Activated T-helper 1 cell treated with anti-CD3 and anti-CD28 coated beads, Interleukin-12 subunit alpha, Interleukin-12 subunit beta, Interleukin-2, Interleukin-4 antibody, amounts not matched to agents 30 ng/mL and 10 ng/mL and 1 ng/mL, durations not matched to agents 14 hours and 24 hours and 36 hours (primary cell): Measurements from ENCODE around the gene MBP. TPM values are rescaled to one million over a fixed set of nuclear protein-coding genes. Genes with fewer than 3 reads are reported as not detected.

Source experiments
- DNase-seq: peaks from one replicate; pipeline ENCODE4 v3.0.0; 2021; ENCODE audit warnings: low spot score
- H3K27ac Mint-ChIP-seq: one replicate; pipeline ENCODE4 v1.8.0; 2021; ENCODE audit warnings: mild to moderate bottlenecking, mixed read lengths
- H3K27me3 Mint-ChIP-seq: one replicate; pipeline ENCODE4 v1.8.0; 2022; ENCODE audit warnings: mild to moderate bottlenecking, moderate library complexity, mixed read lengths; ENCODE audit not compliant: insufficient read depth
- H3K36me3 Mint-ChIP-seq: one replicate; pipeline ENCODE4 v1.8.0; 2021; ENCODE audit warnings: low read depth, mixed read lengths
- H3K4me1 Mint-ChIP-seq: one replicate; pipeline ENCODE4 v1.8.0; 2021; ENCODE audit warnings: low read depth, mixed read lengths
- H3K4me3 Mint-ChIP-seq: one replicate; pipeline ENCODE4 v1.8.0; 2021; ENCODE audit warnings: mild to moderate bottlenecking, moderate library complexity, mixed read lengths
- H3K9me3 Mint-ChIP-seq: one replicate; pipeline ENCODE4 v1.8.0; 2021; ENCODE audit warnings: mixed read lengths
- intact Hi-C: fragments of 100-400 bp; cut with micrococcal nuclease; formaldehyde crosslinking; loops from one replicate; pipeline ENCODE4 v1.15.1; 2024
- total RNA-seq: library from RNA; stranded (reverse); gene quantifications from 2 replicates; pipeline ENCODE4 v1.2.3, GENCODE V29; 2022

The MBP gene
- total RNA-seq, 1 donor from 2014 or later: 63.6 TPM

DNA sequence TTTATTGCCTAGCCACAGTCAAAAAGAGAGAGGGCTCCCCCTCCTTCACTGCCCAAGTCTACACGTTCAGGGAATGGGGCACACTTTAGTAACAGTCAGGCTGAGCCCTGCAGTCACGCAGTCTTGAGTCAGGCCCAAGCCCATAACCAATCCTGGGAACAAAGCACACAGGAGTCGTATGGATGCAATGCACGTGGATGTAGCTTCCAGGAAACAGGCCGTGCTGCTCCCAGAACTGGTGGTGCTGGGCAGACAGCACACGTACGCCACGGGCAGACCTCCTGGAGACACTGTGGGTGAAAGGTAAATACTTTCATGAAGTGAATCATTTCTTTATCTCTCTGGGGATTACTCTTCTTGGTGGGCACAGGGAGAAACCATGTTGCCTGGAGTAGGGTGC, 30.0 kb upstream of the MBP start:
- DNase-seq: no peak
- H3K4me1 Mint-ChIP-seq: peaks cover 5% of the 10 kb centered on the region
- H3K27ac Mint-ChIP-seq: no peak overlapping the region
- intact Hi-C loops: no loop called here
- peaks cover 9% of the 10 kb centered on the region for H3K27me3 Mint-ChIP-seq
- no peaks in the 10 kb centered on the region for H3K9me3 Mint-ChIP-seq
- no peak overlapping the region for H3K4me3 Mint-ChIP-seq
- no peaks in the 10 kb centered on the region for H3K36me3 Mint-ChIP-seq

- peaks cover 9% of the 10 kb centered on the region for H3K27me3 Mint-ChIP-seq
- H3K9me3 Mint-ChIP-seq: no peaks in the 10 kb centered on the region
- no peak overlapping the region for H3K4me3 Mint-ChIP-seq
- no peak overlapping the region for H3K27ac Mint-ChIP-seq
- no peaks in the 10 kb centered on the region for H3K36me3 Mint-ChIP-seq
- DNase-seq: no peak
- intact Hi-C loops: no loop called here
- H3K4me1 Mint-ChIP-seq: peaks cover 5% of the 10 kb centered on the region
Measured at GRCh38 chr18:77161961-77162360, 29.4 kb upstream of the MBP start.

DNA sequence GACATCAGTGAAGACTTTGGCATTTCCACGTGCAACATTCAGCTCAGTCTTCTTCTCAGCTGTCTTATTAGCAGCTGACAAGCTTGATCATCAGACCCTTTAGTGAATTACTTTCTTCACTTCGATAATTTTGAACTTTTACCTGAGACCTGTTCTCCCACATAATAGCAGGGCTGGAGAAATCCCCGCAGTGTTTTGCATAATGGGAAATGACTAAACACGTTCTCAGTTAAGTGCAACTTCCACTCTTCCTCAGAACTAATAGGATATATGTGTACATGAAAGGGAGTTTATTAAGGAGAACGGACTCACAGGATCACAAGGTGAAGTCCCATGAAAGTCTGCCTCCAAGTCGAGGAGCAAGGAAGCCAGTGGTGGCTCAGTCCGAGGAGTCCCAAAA, 28.8 kb upstream of the MBP start:
- H3K4me1 Mint-ChIP-seq: peaks cover 5% of the 10 kb centered on the region
- no peak overlapping the region for H3K27ac Mint-ChIP-seq
- H3K4me3 Mint-ChIP-seq: no peak overlapping the region
- no peak for DNase-seq
- H3K36me3 Mint-ChIP-seq: no peaks in the 10 kb centered on the region
- intact Hi-C loops: no loop called here
- H3K27me3 Mint-ChIP-seq: peaks cover 9% of the 10 kb centered on the region
- H3K9me3 Mint-ChIP-seq: no peaks in the 10 kb centered on the region

- Mint-ChIP-seq H3K4me3 (no peak overlapping the region), H3K27me3 (peaks cover 9% of the 10 kb centered on the region), H3K36me3 (no peaks in the 10 kb centered on the region), H3K27ac (no peak overlapping the region), H3K4me1 (peaks cover 5% of the 10 kb centered on the region), H3K9me3 (no peaks in the 10 kb centered on the region)
- no peak for DNase-seq
- intact Hi-C loops: no loop called here
Measured at GRCh38 chr18:77160515-77160914, 27.9 kb upstream of the MBP start.

GRCh38 chr18:77157312-77157711, 24.7 kb upstream of the MBP start:
- Mint-ChIP-seq H3K27me3 (peaks cover 13% of the 10 kb centered on the region), H3K36me3 (no peaks in the 10 kb centered on the region), H3K4me1 (peaks cover 5% of the 10 kb centered on the region), H3K4me3 (no peak overlapping the region), H3K27ac (no peak overlapping the region), H3K9me3 (no peaks in the 10 kb centered on the region)
- intact Hi-C loops: no loop called here
- DNase-seq: no peak

DNA sequence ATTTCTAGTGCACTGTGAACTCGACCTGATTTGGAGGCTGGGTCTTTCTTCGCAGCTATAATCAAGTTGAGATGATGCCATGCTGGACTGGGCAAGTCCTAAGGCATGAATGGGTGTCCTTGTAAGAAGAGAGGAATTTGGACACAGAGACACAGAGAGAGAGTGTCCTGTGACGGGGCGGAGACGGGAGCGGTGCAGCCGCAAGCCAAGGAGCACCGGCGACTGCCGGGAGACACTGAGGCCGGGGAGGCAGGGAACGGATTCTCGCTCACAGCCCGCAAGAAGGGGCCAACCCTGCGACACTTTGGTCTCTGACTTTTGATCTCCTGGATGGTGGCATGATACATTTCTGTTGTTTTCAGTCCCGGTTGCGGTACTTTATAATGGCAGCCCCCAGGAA, 22.4 kb upstream of the MBP start:
- Mint-ChIP-seq H3K27me3 (peaks cover 8% of the 10 kb centered on the region), H3K27ac (no peak overlapping the region), H3K4me1 (peaks cover 9% of the 10 kb centered on the region), H3K36me3 (no peaks in the 10 kb centered on the region), H3K9me3 (no peaks in the 10 kb centered on the region), H3K4me3 (no peak overlapping the region)
- DNase-seq: no peak
- intact Hi-C loops: no loop called here

GRCh38 chr18:77153404-77153803, 20.8 kb upstream of the MBP start:
- H3K4me3 Mint-ChIP-seq: no peak overlapping the region
- H3K4me1 Mint-ChIP-seq: peaks cover 9% of the 10 kb centered on the region
- intact Hi-C loops: no loop called here
- no peaks in the 10 kb centered on the region for H3K36me3 Mint-ChIP-seq
- H3K9me3 Mint-ChIP-seq: no peaks in the 10 kb centered on the region
- H3K27ac Mint-ChIP-seq: no peak overlapping the region
- DNase-seq: no peak
- H3K27me3 Mint-ChIP-seq: peaks cover 6% of the 10 kb centered on the region

DNA sequence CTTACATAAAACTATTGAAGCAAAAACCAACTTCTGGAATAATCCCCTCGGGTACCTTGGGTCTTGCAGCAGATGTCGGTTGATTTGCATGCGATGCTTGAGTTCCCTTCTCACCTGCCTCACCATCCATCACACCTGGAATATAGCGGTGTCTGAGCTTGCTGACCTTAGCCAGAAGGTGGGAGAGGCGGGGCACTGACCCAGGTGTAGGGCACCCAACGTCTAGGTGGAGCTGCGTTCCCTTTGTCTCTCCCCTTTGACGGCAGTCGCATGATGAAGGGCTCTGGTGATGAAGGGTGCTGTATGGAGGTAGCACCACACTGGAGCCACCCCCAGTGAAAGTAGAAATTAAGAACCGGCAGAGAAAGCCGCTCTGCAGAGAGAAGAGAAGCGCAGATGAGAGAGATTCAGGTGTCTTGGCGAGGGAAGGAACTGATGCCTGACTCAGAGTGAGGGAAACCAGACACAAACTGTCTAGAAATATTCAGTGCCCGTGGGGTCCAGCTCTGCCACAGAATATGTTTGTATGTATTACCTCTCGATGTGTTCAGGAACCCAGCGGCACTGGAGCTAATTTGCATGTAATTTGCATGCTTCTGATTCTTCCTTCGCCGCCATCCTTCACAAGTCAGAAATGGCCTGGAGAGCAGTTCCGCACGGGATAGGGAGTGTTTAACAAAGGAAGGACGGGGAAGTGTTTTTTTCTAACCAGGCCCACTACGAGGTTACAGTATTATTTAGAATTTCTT, 19.4 kb upstream of the MBP start:
- Mint-ChIP-seq H3K4me3 (no peak overlapping the region), H3K36me3 (no peaks in the 10 kb centered on the region), H3K27ac (no peak overlapping the region), H3K27me3 (peaks cover 6% of the 10 kb centered on the region), H3K9me3 (peaks cover 4% of the 10 kb centered on the region), H3K4me1 (peaks cover 18% of the 10 kb centered on the region)
- no peak for DNase-seq
- intact Hi-C loops: loop anchor here (2.0 kb wide), 1 partner anchor 17 kb away; no protein-coding TSS in a partner anchor

DNA sequence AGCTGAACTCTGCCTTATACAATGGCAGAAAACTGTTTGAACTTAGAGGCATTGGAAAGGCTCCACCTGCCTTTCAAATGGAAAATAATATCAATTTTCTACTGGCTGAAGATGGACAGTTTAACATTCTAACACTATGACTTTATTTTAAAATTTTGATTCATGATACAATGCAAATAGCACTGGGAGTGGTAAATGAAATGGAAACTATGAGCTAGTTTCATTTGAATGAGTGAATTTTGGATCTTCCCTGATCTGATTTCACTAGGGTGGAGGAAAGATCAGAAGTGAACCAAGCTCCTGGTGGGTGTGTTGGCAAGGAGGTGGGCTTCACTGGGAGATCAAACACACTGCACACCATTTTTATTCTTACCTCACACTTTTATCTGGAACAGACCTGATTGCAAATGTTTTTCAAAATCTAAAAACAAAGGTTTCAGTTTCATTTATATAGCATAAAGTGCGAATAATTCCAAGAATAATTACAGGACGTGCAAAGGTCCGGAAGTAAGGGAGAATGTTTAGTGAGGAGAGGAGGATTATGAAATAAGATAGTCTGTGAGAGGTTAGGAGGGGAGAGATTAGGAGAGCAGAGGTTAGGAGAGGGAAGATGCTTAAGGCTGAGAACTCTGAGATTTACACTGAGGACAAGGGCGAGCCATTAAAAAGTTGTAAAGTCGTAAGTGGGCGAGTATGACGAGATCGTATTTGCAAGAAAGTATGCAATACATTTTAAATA, 18.6 kb upstream of the MBP start:
- no peaks in the 10 kb centered on the region for H3K36me3 Mint-ChIP-seq
- H3K27me3 Mint-ChIP-seq: peaks cover 6% of the 10 kb centered on the region
- no peak overlapping the region for H3K4me3 Mint-ChIP-seq
- H3K27ac Mint-ChIP-seq: peak overlapping the region; percentile 37
- H3K4me1 Mint-ChIP-seq: peaks cover 22% of the 10 kb centered on the region
- DNase-seq: no peak
- intact Hi-C loops: loop anchor here (2.0 kb wide), 1 partner anchor 16 kb away; no protein-coding TSS in a partner anchor
- peaks cover 4% of the 10 kb centered on the region for H3K9me3 Mint-ChIP-seq

GRCh38 chr18:77150588-77150987, 18.0 kb upstream of the MBP start:
- Mint-ChIP-seq H3K27me3 (peaks cover 6% of the 10 kb centered on the region), H3K36me3 (no peaks in the 10 kb centered on the region), H3K9me3 (peaks cover 4% of the 10 kb centered on the region), H3K4me3 (no peak overlapping the region), H3K27ac (no peak overlapping the region), H3K4me1 (peaks cover 24% of the 10 kb centered on the region)
- intact Hi-C loops: loop anchor here (2.0 kb wide), 1 partner anchor 16 kb away; no protein-coding TSS in a partner anchor
- DNase-seq: no peak

DNA sequence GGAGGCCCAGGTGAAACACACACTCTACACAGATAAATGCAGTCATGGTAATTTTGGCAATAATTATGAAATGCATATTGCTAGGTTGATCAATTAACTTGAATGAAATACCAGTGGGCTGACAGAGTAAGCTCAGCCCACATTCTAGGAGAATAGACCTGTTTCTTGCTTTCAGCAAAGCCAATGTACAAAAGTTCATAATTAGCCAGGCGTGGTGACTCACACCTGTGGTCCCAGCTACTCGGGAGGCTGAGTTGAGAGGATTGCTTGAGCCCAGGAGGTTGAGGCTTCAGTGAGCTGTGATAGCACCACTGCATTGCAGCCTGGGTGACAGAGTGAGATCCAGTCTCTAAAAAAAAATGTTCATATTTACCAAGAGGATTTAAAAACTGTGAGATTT, 15.7 kb upstream of the MBP start:
- H3K4me1 Mint-ChIP-seq: peaks cover 24% of the 10 kb centered on the region
- peaks cover 7% of the 10 kb centered on the region for H3K36me3 Mint-ChIP-seq
- no peak for DNase-seq
- H3K27me3 Mint-ChIP-seq: peaks cover 4% of the 10 kb centered on the region
- no peak overlapping the region for H3K27ac Mint-ChIP-seq
- intact Hi-C loops: no loop called here
- no peak overlapping the region for H3K4me3 Mint-ChIP-seq
- H3K9me3 Mint-ChIP-seq: peaks cover 23% of the 10 kb centered on the region

- Mint-ChIP-seq H3K4me3 (peak overlapping the region; percentile 58), H3K4me1 (peaks cover 24% of the 10 kb centered on the region), H3K9me3 (peaks cover 32% of the 10 kb centered on the region), H3K27ac (peak overlapping the region; percentile 82), H3K27me3 (no peaks in the 10 kb centered on the region), H3K36me3 (peaks cover 10% of the 10 kb centered on the region)
- DNase-seq: no peak
- intact Hi-C loops: no loop called here
Measured at GRCh38 chr18:77147418-77147852, 14.9 kb upstream of the MBP start.
